Stimulated activated naive CD4-positive, alpha-beta T cell treated with Interleukin-2 at 50 U/mL for 16 hours (primary cell): ENCODE data around the gene TXNDC5.

Source experiments
- DNase-seq: peaks from one replicate; lab custom pipeline; 2025; lab: John Stamatoyannopoulos, UW

TXNDC5 gene

GRCh38 chr6:7910654-7911344 is at the start of gene TXNDC5:
TXNDC5 (minus strand) TSS chr6:7910788; CDS start chr6:7910776, 12 bp downstream.
- DNase-seq: peak; percentile 57

GRCh38 chr6:7960141-7960540 is 49.6 kb upstream of the TXNDC5 start:
- no peak for DNase-seq

- no peak for DNase-seq
These were observed 48.9 kb upstream of the TXNDC5 start for GRCh38 chr6:7959453-7959852.

GRCh38 chr6:7958464-7958863 is 47.9 kb upstream of the TXNDC5 start:
- no peak for DNase-seq

- no peak for DNase-seq
These were observed 45.7 kb upstream of the TXNDC5 start for GRCh38 chr6:7956257-7956656.

DNA sequence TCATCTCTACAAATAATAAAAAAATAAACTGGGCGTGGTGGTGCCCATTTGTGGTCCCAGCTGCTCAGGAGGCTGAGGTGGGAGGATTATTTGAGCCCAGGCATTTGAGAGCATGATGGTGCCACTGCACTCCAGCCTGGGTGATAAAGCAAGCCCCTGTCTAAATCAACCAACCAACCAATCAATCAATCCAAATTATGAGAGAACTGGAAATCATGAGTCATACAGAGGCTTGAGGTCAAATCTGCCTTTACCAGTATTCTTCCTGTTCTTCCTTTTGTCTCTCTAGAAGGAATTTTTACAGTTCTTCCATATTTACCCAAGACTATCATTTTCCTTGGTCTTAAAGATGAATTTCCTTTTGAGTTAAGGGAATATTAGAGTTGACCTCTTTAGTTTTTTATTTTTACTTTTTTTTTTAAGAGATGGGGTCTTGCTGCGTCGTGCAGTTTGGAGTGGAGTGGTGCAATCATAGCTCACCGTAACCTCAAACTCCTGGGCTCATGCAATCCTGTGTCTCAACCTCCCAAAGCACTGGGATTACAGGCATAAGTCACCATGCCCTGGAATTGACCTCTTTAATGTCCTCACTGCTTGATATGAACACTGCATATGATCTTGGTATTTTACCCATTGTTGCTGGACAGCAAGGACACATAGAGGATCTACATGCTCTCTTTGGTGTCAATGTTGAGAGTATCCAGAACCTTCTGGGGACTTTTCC is 44.1 kb upstream of the TXNDC5 start:
- DNase-seq: no peak

GRCh38 chr6:7953753-7954152 is 43.2 kb upstream of the TXNDC5 start:
- DNase-seq: no peak

- no peak for DNase-seq
These were observed 29.3 kb upstream of the TXNDC5 start for GRCh38 chr6:7939864-7940228.

- DNase-seq: no peak
These were observed 28.7 kb upstream of the TXNDC5 start for GRCh38 chr6:7939184-7939863.

DNA sequence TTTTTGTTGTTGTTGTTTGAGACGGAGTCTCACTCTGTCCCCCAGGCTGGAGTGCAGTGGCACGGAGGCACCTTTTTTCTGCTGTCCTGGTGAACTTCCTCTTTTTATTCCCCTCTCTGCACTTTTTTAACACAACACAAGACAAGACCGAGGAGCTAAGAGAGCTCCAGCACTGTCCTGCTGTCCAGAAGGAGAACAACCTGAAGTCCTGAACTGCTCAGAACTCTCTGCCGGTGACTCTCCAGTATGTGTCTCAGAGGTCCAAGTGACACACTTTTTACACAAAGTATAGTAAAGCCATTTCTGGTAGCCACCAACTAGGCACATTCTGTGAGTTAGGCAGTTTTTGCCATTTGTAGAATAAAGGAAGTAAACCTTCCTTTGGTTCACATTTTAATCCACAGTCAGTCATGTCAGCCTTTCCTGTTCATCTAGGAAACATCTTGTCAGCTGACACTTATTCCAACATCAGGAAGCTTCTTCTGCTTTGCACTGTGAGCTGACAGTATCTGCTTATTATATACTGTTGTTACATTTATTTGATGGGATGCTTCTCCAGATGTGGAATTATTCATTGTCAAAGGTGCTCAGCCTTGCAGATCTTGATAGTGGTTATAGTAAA is 28.1 kb upstream of the TXNDC5 start:
- DNase-seq: no peak

- no peak for DNase-seq
These were observed 23.2 kb upstream of the TXNDC5 start for GRCh38 chr6:7933794-7934193.

- DNase-seq: no peak
These were observed 22.0 kb upstream of the TXNDC5 start for GRCh38 chr6:7932625-7933024.

DNA sequence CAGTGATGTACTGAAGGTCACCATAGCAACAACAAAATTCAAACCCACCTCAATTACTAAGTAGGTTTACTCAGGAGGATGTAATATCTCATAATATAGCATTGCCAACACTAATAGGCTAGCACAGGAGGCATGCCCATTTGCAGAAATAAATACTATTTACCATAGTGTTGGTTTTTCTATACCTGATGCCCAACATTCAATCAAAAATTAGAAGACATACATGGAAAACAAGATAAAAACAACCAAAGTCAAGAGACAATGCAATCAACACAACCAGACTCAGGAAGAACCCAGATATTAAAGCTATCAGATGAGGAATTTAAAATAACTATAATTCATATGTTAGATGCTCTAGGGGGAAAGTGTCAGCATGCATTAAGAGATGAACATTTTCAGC is 14.3 kb upstream of the TXNDC5 start:
- no peak for DNase-seq

DNA sequence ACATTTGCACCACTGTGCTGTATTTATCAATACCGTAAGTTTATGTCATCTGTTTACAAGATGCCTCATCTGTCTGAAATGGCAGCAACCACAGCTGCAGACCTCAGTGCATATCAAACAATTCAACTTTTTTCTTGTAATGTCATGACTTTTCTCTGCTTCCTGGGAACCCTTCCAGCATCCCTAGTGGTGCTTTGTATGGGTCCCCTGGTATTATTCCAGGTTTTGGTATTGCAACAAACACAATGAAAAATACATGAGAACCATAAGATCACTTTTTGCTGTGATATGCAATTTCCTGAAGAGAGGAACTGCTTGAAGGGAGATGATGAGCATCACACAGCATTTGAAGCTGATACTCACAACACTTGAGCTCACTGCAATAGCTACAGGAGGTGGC is 12.0 kb upstream of the TXNDC5 start:
- DNase-seq: no peak

DNA sequence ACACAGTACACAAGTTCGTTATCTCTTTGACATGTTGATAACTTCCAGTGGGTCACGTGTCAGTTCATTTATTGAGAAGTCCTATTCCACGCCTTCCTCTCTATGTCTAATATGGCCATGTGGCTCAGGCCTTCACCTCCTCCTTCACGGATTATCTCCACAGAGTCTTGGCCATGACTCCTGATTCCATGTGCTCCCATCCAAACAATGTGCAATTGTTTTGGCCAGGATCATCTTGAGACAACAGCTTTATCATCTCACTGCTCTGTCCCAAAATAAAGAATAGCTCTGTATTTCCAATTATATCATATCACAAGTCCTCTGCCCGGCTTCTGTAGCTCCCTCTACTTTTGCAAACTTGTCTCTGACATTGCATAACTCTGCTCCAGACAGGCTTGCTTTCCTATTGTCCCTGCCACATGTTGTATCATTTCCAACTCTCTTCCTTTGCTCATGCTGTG is 11.1 kb upstream of the TXNDC5 start:
- no peak for DNase-seq

GRCh38 chr6:7921046-7921445 is 10.5 kb upstream of the TXNDC5 start:
- no peak for DNase-seq

- DNase-seq: peak; percentile 2
These were observed 9.8 kb upstream of the TXNDC5 start for GRCh38 chr6:7920425-7920824.

DNA sequence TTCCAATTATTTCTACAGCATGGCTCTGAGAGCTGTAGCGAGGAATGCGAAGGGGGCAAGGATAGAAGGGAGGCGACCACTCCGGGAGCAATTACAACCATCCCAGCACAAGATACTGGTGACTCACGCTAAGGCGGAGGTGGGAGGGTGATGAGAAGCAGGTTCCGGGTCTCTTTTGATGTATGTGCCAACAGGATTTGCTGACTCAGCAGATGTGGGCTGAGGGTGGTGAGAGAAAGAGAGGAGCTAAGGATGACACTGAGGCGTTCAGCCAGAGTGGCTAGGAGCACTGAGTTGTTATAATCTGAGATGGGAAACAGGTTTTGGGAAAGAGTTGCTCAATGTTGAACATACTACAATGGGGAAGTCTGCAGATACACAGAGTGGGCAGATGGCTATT is 9.3 kb upstream of the TXNDC5 start:
- DNase-seq: peak; percentile 58

DNA sequence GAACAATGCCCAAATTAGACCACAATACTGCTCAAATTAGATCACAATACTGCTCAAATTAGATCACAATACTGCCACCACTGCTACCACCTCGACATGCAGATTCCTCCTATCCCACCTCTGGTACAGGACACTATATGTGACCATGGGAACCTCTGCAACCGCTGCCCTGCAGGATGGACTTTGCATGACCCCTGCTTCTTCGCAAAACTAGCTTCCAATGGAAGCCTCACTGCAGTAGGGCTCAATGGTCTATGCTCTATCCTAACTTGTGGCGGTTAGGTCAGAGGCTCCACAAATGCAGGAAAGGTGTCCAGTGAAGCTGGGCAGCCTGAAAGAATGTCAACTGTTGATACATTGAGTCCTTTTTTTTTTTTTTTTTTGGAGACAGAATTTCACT is 7.8 kb upstream of the TXNDC5 start:
- no peak for DNase-seq

- DNase-seq: no peak
These were observed 7.1 kb upstream of the TXNDC5 start for GRCh38 chr6:7917729-7918128.

DNA sequence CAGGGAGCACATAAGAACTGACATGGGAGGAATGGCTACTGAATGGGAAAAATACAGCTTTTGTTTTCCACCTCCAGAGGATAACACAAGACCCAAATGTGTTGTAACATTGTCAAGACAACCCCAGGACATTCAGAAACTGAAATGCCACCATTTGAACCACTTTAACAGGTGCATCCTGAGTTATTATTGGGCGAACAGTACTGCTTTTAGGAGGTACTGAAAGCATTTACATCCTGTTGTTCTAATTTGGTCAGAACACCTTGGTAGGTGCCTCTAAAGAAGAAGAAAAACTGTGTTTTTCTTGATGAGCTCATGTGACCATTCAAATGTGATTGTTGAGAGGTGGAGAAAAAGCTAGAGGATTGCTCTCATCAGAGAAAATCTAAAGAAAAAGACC is 6.4 kb upstream of the TXNDC5 start:
- no peak for DNase-seq

- no peak for DNase-seq
These were observed 4.6 kb upstream of the TXNDC5 start for GRCh38 chr6:7914991-7915789.
